Adipocyte (in vitro differentiated cells): ENCODE results near the gene GNGT1.
A peak's percentile ranks its signal among the peaks of the same experiment; 100 is the strongest.

Experiments
- DNase-seq: peaks from one replicate; pipeline ENCODE4 v3.0.0-alpha.2; 2015; ENCODE audit warnings: low read depth
- H3K27me3 ChIP-seq: replicated peaks from 2 replicates; pipeline ENCODE4 v1.7.0; 2013; ENCODE audit warnings: mild to moderate bottlenecking, low read length, moderate library complexity; ENCODE audit not compliant: control insufficient read depth, insufficient read depth
- H3K36me3 ChIP-seq: 2 replicates; pipeline ENCODE4 v1.7.0; 2013; ENCODE audit warnings: low read length, mild to moderate bottlenecking, moderate library complexity; ENCODE audit not compliant: control insufficient read depth, insufficient read depth, severe bottlenecking
- H3K4me1 ChIP-seq: 2 replicates; pipeline ENCODE4 v1.7.0; 2013; ENCODE audit warnings: mild to moderate bottlenecking, low read length, moderate library complexity; ENCODE audit not compliant: control insufficient read depth, insufficient read depth
- H3K4me3 ChIP-seq: 2 replicates; pipeline ENCODE4 v1.7.0; 2013; ENCODE audit warnings: mild to moderate bottlenecking, low read length, moderate library complexity
- H3K9ac ChIP-seq: 2 replicates; pipeline ENCODE4 v1.7.0; 2013; ENCODE audit warnings: mild to moderate bottlenecking, low read length, moderate library complexity
- H3K9me3 ChIP-seq: 2 replicates; pipeline ENCODE4 v1.7.0; 2013; ENCODE audit warnings: mild to moderate bottlenecking, low read length, moderate library complexity; ENCODE audit not compliant: control insufficient read depth

Gene GNGT1

DNA sequence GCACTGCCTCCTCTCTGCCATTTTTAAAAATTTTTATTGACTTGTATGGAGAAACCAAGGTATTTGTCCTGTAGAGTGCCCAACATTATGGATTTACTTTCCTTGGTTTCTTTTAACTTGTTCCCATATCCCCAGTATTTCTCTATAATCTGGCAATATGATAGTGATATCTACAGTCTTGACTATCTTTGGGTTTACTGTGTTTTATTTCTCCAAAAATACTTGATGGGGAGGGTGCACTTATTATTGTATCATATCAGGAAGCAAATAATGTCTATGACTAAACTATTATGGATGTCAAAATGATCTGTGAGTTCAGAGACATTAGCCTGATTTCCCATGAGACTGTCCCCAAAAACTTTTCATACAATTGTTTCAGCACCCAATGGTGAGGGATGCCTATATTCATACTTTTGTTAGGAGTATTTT lies 22.4 kb upstream of the GNGT1 start:
- Histone ChIP-seq H3K4me3 (no peak overlapping the region), H3K4me1 (no peaks in the 10 kb centered on the region), H3K9me3 (peaks cover 8% of the 10 kb centered on the region), H3K9ac (no peak overlapping the region), H3K27me3 (no peaks in the 10 kb centered on the region), H3K36me3 (no peaks in the 10 kb centered on the region)
- DNase-seq = no peak

DNA sequence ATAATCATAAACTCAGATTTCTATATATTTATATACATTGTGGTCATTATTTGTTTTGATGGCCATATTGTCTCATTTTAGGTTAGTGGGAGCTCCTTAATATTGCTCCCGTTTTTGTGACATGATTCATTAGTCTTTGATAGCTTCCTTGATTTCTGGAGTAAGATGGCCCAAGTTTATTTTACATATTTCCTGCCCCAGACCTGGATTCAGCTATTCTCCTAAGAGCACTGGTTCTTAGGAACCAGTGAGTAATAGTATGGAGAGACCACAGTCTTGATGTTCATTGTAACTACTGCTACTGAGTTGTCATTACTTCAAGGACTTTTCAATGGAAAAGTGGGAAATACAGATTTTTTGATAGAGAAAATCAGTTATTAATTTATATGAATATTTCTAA lies 21.8 kb upstream of the GNGT1 start:
- no peak for DNase-seq
- H3K9me3 ChIP-seq = peaks cover 4% of the 10 kb centered on the region

DNA sequence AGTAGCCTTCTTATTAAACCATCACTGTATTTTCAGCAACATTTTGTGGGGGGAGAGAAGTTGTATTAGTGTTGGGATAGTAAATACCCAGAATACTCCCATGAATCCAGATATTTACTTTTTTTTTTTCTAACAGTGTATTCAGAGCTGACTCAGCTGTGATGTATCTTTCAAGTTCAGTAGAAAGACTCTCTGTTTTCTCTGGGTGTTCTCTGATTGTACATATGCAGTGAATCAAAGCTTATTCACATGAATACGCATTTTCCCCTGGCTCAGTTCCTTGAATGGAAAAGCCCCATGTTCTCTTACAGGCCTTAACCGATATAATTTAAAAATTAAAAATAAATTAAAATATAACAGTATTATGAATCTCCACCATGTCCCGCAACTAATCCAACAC lies 17.1 kb upstream of the GNGT1 start:
- peak; percentile 57 for DNase-seq
- H3K9me3 ChIP-seq = no peaks in the 10 kb centered on the region
- H3K4me1 ChIP-seq = peaks cover 6% of the 10 kb centered on the region
- no peaks in the 10 kb centered on the region for H3K36me3 ChIP-seq
- H3K27me3 ChIP-seq = no peaks in the 10 kb centered on the region
- H3K9ac ChIP-seq = no peak overlapping the region
- peak overlapping the region; percentile 85 for H3K4me3 ChIP-seq

More for the DNA sequence above, 21.8 kb upstream of the GNGT1 start:
- H3K9ac ChIP-seq = no peak overlapping the region
- no peak overlapping the region for H3K4me3 ChIP-seq
- H3K27me3 ChIP-seq = no peaks in the 10 kb centered on the region
- peaks cover 1% of the 10 kb centered on the region for H3K4me1 ChIP-seq
- H3K36me3 ChIP-seq = no peaks in the 10 kb centered on the region

DNA sequence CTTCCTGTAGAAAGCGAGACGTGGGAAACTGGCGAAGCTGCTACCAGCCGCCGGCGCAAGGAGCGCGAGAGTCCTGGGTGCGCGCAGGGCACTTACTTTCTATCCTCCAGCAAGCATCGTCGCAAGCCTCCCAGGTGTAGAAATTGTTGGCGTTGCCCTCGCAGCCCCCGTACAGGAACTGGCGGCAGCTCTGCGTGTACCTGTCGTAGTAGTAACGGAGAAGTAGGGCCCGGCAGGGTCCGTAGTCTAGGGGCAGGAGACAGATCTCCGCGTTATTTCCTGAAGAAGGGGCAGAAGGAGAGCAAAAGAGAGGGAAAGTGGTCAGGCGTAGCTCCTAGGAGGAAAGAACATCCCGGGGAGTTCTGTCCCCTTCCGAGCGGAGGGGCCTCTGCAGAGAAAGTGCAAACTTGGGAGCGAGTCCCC lies 16.3 kb upstream of the GNGT1 start:
- Histone ChIP-seq H3K9ac (peak overlapping the region; percentile 80), H3K9me3 (no peaks in the 10 kb centered on the region), H3K27me3 (no peaks in the 10 kb centered on the region), H3K4me1 (peaks cover 14% of the 10 kb centered on the region), H3K36me3 (no peaks in the 10 kb centered on the region), H3K4me3 (peak overlapping the region; percentile 85)
- peak; percentile 33 for DNase-seq

DNA sequence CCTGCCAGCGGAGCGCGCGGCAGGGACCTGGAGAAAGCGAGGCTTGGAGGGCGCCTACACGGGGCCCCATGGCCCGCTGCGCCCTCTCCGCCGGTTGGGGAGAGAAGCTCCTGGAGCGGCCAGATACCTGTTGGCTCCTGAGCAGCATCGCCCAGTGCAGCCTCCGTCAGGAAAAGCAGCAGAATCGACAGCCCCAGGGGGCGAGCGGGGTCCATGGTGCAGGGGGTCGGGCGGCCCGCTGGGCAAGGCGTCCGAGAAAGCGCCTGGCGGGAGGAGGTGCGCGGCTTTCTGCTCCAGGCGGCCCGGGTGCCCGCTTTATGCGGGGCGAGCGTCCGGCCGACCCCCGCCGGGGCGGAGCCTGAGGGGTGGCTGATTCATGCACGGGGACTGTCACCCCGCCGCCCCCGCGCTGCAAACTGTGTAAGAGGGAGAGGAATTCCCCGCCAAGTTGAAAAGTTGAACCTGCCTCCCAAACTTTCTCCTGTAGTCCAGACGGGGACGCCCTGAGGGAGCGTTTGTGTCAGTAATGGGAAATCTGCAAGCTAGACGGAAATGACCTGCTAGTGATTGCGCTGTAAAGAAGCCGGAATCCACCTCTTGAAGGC lies 15.8 kb upstream of the GNGT1 start, which contains the start of gene TFPI2:
TFPI2 (minus strand) TSS at position 290 of the 605 bp plus-strand sequence; CDS start at position 215, 75 bp downstream.
- H3K4me1 ChIP-seq = peaks cover 14% of the 10 kb centered on the region
- DNase-seq = peak; percentile 82
- H3K4me3 ChIP-seq = peak within 1 kb of the TSS; percentile 85
- H3K9ac ChIP-seq = peak within 1 kb of the TSS; percentile 80
- H3K36me3 ChIP-seq = no peaks in the 10 kb centered on the region
- no peaks in the 10 kb centered on the region for H3K27me3 ChIP-seq
- H3K9me3 ChIP-seq = no peaks in the 10 kb centered on the region

DNA sequence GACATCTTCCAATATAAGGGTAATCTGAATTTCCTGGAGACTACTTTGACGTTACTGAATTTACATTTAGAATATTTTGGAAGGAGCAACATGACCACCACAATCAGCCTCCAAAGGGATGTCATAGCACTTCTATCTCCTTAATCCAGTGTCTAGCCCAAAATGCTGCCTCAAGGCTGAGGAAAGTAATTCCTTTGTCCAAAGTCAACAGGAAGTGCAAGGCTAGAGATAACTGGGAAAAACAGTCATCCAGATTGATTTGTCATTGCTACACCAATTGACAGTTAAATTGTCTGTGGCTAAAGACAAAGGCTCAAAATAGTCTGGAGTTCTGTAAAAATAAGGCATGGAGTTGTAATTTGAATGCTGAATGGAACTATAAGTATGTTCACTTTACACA lies 11.9 kb upstream of the GNGT1 start:
- Histone ChIP-seq H3K4me1 (peaks cover 14% of the 10 kb centered on the region), H3K27me3 (no peaks in the 10 kb centered on the region), H3K9me3 (no peaks in the 10 kb centered on the region), H3K4me3 (no peak overlapping the region), H3K9ac (no peak overlapping the region), H3K36me3 (no peaks in the 10 kb centered on the region)
- DNase-seq = no peak

DNA sequence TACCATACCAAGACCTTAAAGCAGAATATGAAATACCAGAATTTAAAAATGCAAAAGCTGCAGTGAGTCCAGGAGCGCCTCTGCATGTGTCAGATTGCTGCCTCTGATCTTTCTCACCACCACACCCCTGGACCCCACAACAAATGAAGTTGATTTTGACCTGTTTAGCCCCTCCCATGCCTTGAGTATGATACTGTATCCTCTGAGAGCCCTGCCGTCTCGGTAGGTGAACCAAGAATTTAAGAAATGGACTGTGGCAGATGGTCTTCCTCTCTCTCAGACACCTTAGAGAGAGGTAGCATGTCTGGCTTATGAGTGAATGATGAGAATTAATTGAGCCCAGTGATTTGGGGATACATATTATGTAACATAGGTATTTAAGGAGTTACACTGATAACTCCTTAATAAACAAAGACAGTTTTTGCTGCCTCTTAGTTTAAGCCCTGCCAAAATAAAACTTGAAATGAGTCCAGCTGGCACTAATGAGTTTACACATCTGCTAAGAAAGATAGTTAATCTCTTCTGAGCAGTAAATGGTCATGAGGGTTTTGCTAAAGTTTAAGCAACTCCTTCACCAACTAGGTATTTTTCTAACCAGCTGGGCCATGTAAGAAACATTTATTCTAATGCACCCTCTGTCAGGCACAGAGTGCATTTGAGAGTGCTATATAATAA lies 11.3 kb upstream of the GNGT1 start:
- Histone ChIP-seq H3K4me1 (peaks cover 11% of the 10 kb centered on the region), H3K36me3 (no peaks in the 10 kb centered on the region), H3K9me3 (no peaks in the 10 kb centered on the region), H3K4me3 (no peak overlapping the region), H3K27me3 (no peaks in the 10 kb centered on the region), H3K9ac (no peak overlapping the region)
- DNase-seq = no peak

DNA sequence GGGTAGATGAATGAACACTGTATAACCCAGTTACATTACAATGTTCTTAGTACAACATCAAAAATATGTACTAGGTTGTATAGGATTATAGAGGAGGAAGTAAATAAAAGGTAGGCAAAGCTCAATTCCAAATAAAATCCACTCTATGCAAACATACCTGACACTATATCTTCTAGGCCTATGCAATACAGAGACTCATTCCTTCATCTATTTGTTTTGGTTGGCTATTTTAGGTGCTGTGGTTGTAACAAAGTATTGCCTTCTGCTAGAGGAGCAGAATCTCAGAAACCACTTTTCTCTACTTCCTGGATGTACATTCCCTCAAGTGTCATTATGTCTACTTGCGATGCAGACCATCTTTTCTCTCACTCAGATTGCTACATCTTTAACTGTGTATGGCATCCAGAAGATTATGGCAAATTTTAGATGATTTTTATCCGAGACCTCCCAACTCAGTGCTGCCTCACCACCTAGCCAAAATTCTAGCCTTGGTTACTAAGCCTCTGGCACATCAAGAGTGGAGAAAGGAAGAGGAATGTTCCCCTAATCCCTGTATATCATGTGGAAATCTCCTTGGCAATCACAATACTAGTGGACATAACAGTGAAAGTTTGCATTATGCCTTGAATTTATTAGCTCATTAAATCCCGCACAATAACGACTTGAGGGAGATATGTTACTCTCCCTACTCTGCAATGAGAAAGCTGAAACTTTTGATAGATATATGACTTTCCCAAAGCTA lies 10.3 kb upstream of the GNGT1 start:
- DNase-seq = no peak
- H3K36me3 ChIP-seq = no peaks in the 10 kb centered on the region
- no peak overlapping the region for H3K4me3 ChIP-seq
- no peak overlapping the region for H3K9ac ChIP-seq
- H3K9me3 ChIP-seq = no peaks in the 10 kb centered on the region
- H3K27me3 ChIP-seq = no peaks in the 10 kb centered on the region
- peaks cover 8% of the 10 kb centered on the region for H3K4me1 ChIP-seq

DNA sequence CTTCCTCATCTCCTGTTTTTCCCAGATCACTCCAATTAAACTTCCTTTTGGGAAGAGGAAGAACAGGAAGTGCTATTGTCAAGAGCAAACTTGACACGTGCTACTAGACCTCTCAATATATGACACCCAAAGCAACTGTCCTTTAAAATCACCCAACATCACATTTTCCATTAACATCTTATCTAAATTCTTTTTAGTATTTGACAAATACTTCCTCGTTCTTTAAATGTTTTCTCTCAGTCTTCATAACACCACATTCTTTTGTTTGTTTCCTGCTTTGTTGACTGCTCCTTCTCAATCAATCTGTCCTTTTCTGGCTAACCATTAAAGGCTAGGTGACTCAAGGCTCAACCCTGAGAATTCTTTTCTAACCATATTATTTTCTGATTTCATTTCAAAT lies 8.7 kb upstream of the GNGT1 start:
- no peak for DNase-seq
- Histone ChIP-seq H3K9ac (no peak overlapping the region), H3K4me1 (peaks cover 8% of the 10 kb centered on the region), H3K36me3 (no peaks in the 10 kb centered on the region), H3K27me3 (no peaks in the 10 kb centered on the region), H3K4me3 (no peak overlapping the region), H3K9me3 (no peaks in the 10 kb centered on the region)

DNA sequence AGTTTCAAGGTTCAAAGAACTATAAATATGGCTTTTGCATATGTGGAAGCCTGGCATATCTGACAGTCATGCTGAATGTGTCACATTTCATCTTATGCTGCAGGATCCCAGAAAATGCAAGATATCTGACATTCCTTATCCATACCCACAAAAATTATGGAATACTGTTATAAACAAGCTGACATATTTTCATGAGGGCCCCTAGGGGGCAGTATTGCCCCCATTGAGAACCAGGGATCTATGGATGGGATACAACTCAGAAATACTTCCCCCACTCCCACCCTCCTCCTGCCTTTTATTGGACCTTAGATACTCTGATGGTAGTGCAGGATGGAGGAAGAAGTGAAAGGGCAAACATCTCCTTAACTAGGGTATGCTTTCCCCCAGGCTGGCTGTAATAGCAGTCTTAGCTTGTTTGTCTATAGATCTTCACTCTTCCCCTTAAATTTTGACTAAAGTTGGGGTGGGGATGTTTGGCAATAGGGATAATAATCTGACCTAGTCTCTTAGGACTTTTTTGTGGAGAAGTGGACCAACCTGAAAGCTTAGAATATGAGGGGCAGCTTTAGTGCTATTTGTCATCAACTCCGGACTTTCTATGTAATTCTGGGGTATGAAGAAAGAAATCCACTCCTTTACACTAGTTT lies 3.5 kb upstream of the GNGT1 start:
- no peaks in the 10 kb centered on the region for H3K9me3 ChIP-seq
- no peaks in the 10 kb centered on the region for H3K36me3 ChIP-seq
- no peak overlapping the region for H3K4me3 ChIP-seq
- no peaks in the 10 kb centered on the region for H3K4me1 ChIP-seq
- no peaks in the 10 kb centered on the region for H3K27me3 ChIP-seq
- peak; percentile 69 for DNase-seq
- H3K9ac ChIP-seq = no peak overlapping the region
